Inflammatory macrophage (primary cell): ENCODE data around the gene VWA7.

Experiments used
- DNase-seq, 2 donors: peaks; one replicate each; pipeline ENCODE4 v3.0.0-alpha.2; 2020 to 2022

VWA7 gene

DNA sequence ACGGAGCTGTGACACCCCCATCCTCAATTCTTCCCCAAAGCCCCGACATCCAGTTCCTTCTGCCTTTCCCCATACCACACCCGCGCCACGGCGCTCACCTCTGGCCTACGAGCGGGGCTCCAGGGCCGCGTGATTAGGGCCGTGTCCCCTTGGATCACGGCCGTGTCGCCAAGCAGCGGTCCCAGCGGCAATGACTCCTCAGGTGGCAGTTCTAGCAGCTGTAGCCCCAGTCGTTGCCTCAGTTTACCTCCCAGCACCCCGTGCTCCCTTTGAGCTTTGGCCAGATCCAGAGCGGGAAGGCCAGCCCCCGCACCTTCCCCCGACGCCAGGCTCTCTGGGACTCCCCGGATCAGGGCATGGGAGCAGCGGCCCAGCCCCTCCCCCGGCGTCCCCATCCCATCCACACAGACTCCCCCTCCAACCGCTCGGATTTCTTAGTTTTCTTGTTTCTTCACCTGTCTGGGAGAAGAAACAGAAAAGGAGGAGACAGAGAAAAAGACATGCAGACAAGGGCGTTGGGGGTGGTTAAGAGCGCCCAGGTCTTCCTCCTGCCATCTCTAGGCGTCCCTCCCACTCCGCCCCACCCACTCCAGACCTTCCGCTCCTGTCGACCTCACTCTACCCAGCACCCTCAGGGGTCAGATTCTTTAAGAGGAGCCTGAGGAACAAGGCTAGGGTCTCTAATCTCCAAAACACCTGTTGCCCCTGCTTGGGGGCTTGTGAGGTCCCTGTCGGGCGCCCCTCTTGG lies 48.2 kb downstream of the VWA7 start, which contains the start of gene DDAH2:
Gene DDAH2, minus strand, starts transcription at position 533 of the 748 bp plus-strand sequence. Its CDS starts 138 bp downstream, at position 395.
- no peak for DNase-seq

- DNase-seq = no peak
These were observed 49.1 kb downstream of the VWA7 start for GRCh38 chr6:31727717-31728671.

- peak; percentile 77 to 88 for DNase-seq
These were observed 50.0 kb downstream of the VWA7 start for GRCh38 chr6:31727034-31727716.

DNA sequence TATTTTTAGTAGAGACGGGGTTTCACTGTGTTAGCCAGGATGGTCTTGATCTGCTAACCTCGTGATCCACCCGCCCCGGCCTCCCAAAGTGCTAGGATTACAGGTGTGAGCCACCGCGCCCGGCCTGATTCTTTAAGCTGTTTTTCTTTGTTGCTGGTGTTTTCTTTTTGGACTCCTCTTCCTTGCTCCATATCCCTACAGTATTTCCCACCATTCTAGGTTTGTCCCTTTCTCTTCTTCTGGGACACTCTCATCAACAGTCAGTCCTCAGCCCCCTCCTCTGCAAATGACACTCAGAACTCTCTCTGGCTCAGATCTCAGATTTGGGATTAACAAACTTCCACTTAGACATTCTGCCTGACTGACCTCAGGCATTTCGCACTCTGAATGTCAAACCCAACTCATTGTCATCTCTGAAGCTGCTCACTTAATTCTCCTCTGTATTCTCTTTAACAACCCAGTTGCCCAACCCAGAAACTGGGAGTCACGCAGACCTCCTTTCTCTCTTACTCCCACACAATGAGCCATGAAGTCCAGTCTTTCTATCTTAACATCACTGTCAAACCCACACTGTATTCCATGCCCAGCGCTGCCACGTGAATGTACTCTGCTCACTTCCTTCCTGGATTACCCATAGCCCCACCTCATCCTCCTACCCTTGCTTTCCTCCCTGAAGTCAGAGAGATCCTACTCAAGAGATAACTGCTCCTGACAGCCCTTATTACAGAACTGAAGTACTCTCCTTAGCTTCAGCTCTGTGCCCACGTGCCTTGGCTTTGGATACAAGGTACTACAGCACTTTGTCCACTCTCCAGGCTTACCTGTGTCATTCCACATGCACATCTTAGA lies 51.4 kb downstream of the VWA7 start:
- DNase-seq = peak; percentile 91 to 95

GRCh38 chr6:31723980-31724691 lies 53.0 kb downstream of the VWA7 start:
- DNase-seq = no peak

DNA sequence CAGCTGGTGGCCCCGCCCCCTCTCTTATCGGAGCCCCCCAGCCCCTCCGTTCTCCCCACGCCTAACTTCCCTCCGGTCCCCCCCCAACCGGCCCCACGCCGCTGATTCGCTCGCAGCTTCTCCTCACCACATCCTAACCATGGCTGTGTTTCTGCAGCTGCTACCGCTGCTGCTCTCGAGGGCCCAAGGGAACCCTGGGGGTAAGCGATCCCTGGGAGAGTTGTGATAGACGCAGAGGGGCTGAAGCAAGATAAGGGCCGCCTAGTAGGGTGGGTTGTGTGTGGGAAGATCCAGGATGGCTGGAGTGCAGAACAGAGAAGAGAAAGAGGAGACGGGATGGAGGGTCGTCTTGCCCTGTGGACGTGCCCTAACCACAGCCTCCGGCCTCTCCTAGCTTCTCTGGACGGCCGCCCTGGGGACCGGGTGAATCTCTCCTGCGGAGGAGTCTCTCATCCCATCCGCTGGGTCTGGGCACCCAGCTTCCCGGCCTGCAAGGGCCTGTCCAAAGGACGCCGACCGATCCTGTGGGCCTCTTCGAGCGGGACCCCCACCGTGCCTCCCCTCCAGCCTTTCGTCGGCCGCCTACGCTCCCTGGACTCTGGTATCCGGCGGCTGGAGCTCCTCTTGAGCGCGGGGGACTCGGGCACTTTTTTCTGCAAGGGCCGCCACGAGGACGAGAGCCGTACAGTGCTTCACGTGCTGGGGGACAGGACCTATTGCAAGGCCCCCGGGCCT lies 53.7 kb downstream of the VWA7 start, which contains the start of gene MPIG6B:
Gene MPIG6B, plus strand, starts transcription at position 129 of the 735 bp plus-strand sequence. Its CDS starts 11 bp downstream, at position 140.
- no peak for DNase-seq

DNA sequence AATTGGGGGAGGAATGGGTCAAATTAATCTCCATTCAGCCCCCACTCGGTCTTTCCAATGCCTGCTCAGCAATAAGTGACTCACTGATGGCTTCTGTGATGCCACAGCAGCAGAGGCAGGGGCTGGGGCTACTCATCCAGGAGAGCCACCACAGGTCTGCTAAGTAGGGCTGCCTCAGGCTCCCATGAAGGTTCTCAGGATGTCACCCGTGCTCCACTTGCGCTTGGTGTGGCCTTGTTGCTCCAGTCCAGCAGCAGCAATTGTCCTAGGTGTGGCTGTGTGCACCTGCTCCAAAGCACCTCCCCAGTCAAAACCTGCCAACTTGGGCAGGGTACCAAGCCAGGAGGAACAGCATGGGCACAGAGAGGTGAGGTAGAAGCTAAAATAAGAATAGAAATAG lies 55.0 kb downstream of the VWA7 start:
- no peak for DNase-seq

DNA sequence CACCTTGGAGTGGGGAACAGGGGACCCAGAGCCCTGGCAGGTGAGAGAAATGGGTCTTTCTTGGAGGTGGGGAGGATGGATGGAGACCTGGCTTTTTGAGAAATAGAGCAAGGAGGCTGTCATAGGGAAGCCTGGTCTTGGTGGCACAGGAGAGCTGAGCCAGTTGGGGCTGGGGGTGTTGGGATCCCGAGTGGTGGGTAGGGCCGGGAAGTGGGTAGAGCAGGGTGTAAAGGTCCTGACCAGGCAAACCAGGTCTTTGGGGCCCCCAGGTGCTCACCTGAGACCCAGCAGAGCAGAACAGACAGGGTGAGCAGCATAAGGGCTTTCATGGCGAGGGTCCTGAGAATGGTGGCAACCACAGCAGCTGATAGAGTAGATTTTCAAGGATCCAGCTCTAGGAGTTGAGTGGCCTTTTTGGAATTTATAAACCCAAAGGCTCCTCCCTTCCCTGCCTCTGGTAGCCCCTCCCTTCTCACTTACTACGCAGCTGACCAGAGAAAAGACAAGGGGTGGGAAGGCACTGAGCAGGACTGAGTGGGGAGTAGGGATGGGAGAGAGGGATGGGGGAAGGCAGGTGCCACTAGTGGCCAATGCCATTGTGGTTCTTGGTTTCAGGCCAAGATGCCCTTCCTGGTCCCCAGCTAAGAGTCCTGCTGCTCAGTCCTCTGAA lies 55.6 kb downstream of the VWA7 start, which contains the start of gene LY6G6C:
Gene LY6G6C, minus strand, starts transcription at position 396 of the 670 bp plus-strand sequence. Its CDS starts 67 bp downstream, at position 329.
- no peak for DNase-seq

- no peak for DNase-seq
These were observed 56.8 kb downstream of the VWA7 start for GRCh38 chr6:31720196-31720770.

GRCh38 chr6:31719001-31719400 lies 58.1 kb downstream of the VWA7 start:
- DNase-seq = no peak

DNA sequence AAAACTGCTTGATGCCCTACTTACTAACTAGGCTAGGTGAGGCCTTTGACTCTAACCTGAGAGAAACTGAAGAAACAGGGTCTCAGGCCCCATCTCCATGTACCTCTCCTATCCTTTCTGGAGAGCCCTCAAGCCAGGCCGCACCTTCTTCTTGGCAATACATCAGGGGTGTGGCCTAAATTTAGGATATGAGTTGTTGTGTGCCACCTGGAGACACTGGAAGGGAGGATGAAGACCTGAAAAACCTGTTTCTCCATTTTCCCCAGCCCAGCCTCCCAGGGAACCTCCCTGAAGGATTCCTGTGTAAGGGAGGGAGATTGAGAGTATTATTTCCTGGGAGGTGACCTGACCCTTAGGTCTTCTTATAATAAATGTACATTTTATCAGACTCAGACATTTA lies 58.9 kb downstream of the VWA7 start:
- no peak for DNase-seq

GRCh38 chr6:31717499-31718222 lies 59.5 kb downstream of the VWA7 start:
- DNase-seq = no peak
